Measurements from ENCODE around the gene XRCC1. TPM values are rescaled to one million over a fixed set of nuclear protein-coding genes. Genes with fewer than 3 reads are reported as not detected.

Gene XRCC1
- total RNA-seq, 1 donor from 2014 or later, result 12.8 TPM

DNA sequence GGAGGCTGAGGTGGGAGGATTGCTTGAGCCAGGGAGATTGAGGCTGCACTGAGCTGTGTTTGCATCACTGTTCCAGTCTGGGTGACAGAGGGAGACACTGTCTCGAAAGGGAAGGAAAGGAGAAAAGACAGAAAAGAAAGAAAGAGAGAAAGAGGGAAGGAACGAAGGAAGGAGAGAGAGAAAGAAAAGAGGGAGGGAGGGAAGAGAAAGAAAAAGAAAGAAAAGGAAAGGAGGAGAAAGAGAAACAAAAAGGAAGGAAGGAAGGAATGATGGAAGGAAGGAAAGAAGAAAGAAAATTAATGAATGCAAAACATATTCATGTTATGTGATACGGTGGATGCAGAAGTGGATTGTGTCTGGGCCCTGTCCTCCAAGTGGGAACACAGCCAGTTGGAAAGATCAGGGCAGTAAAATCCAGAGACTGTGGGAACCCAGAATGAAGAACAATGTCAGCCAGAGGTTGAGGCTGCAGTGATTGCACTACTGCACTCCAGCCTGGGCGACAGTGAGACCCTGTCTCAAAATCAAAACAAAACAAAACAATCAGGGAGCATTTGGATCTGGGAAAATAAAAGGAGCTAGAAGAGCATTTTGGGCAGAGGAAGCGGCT lies 77.0 kb downstream of the XRCC1 start:
- no peak for DNase-seq
- H3K9me3 ChIP-seq (replicated peaks), result no peaks in the 10 kb centered on the region
- no peak overlapping the region for H3K4me3 ChIP-seq
- H3K36me3 ChIP-seq, result peaks cover 40% of the 10 kb centered on the region
- TF ChIP-seq CTCF (IDR thresholded peaks at IDR 0.05; ENCODE audit: borderline replicate concordance), result no peak
- intact Hi-C loops (cut with micrococcal nuclease), result no loop called here
- no peaks in the 10 kb centered on the region for H3K27me3 ChIP-seq (ENCODE audit: low read depth)
- peak overlapping the region; percentile 59 for H3K27ac ChIP-seq (replicated peaks)
- peaks cover 25% of the 10 kb centered on the region for H3K4me1 ChIP-seq

- intact Hi-C loops (cut with micrococcal nuclease), result no loop called here
- Histone ChIP-seq H3K9me3 (replicated peaks) (no peaks in the 10 kb centered on the region), H3K27me3 (ENCODE audit: low read depth) (no peaks in the 10 kb centered on the region), H3K27ac (replicated peaks) (no peak overlapping the region), H3K4me3 (no peak overlapping the region), H3K36me3 (peaks cover 46% of the 10 kb centered on the region), H3K4me1 (peaks cover 18% of the 10 kb centered on the region)
- no peak for TF ChIP-seq CTCF (IDR thresholded peaks at IDR 0.05; ENCODE audit: borderline replicate concordance)
- DNase-seq, result no peak
These were observed 78.4 kb downstream of the XRCC1 start for GRCh38 chr19:43496960-43497359.

- intact Hi-C loops (cut with micrococcal nuclease), result no loop called here
- TF ChIP-seq CTCF (IDR thresholded peaks at IDR 0.05; ENCODE audit: borderline replicate concordance), result no peak
- Histone ChIP-seq H3K27me3 (ENCODE audit: low read depth) (no peaks in the 10 kb centered on the region), H3K4me1 (peaks cover 18% of the 10 kb centered on the region), H3K36me3 (peaks cover 46% of the 10 kb centered on the region), H3K27ac (replicated peaks) (no peak overlapping the region), H3K4me3 (no peak overlapping the region), H3K9me3 (replicated peaks) (no peaks in the 10 kb centered on the region)
- DNase-seq, result no peak
These were observed 80.2 kb downstream of the XRCC1 start for GRCh38 chr19:43495082-43495481.

Other genes with a start within 250 kb of the XRCC1 start
- 0.14 TPM for gene CD177, start 221.8 kb downstream of the XRCC1 start, total RNA-seq
- gene TEX101, start 160.6 kb downstream of the XRCC1 start, total RNA-seq, result not detected
- 0.38 TPM for gene LYPD3, start 109.9 kb downstream of the XRCC1 start, total RNA-seq
- gene PHLDB3, start 70.8 kb downstream of the XRCC1 start, total RNA-seq, result 4.5 TPM
- 14.6 TPM for gene ETHE1, start 48.3 kb downstream of the XRCC1 start, total RNA-seq
- 1.1 TPM for gene ZNF575, start 42.3 kb downstream of the XRCC1 start, total RNA-seq
- gene PINLYP, start 274 bp upstream of the XRCC1 start, total RNA-seq, result 1.0 TPM
- gene IRGQ, start 20.6 kb upstream of the XRCC1 start, total RNA-seq, result 26.1 TPM
- gene ZNF576, start 21.1 kb upstream of the XRCC1 start, total RNA-seq, result 11.3 TPM
- gene SRRM5, start 36.6 kb upstream of the XRCC1 start, total RNA-seq, result 0.30 TPM
- gene ZNF428, start 44.1 kb upstream of the XRCC1 start, total RNA-seq, result 32.3 TPM
- 6.9 TPM for gene CADM4, start 64.3 kb upstream of the XRCC1 start, total RNA-seq
- 3.5 TPM for gene PLAUR, start 94.6 kb upstream of the XRCC1 start, total RNA-seq
- not detected for gene IRGC, start 140.5 kb upstream of the XRCC1 start, total RNA-seq
- 18.9 TPM for gene SMG9, start 179.4 kb upstream of the XRCC1 start, total RNA-seq
- 0.38 TPM for gene KCNN4, start 205.4 kb upstream of the XRCC1 start, total RNA-seq
- 1.3 TPM for gene LYPD5, start 226.9 kb upstream of the XRCC1 start, total RNA-seq